Psoas muscle (tissue), 8 donors: ENCODE results near the gene THRA. TPM values are rescaled to one million over a fixed set of nuclear protein-coding genes. Genes with fewer than 3 reads are reported as not detected.

Source experiments
- ATAC-seq, 4 donors: fragments of 200-7000 bp; cut with Tn5 transposase; one replicate each; pipeline ENCODE4 v1.9.1; 2020; ENCODE audit warnings: moderate library complexity in 3 of 4, mild to moderate bottlenecking in 2 of 4
- DNase-seq, 2 donors: peaks; one replicate each; pipeline ENCODE4 v3.0.0-alpha.2; 2020
- H3K27ac ChIP-seq: fragments of 200-600 bp; one replicate; pipeline ENCODE4 v1.8.0; 2022
- H3K27me3 ChIP-seq, 3 donors: fragments of 200-600 bp in 1 of 3; one replicate each; pipeline versions ENCODE4 v1.6.1 to v1.8.0; 2013 to 2022; ENCODE audit warnings: low read length in 2 of 3, mild to moderate bottlenecking in 2 of 3, moderate library complexity in 1 of 3; ENCODE audit not compliant: insufficient read depth in 3 of 3
- H3K36me3 ChIP-seq, 2 donors: fragments of 200-600 bp in 1 of 2; one replicate each; pipeline versions ENCODE4 v1.6.1 to v1.8.0; 2013 to 2022; ENCODE audit warnings: low read depth in 1 of 2, mild to moderate bottlenecking in 1 of 2, moderate library complexity in 1 of 2; ENCODE audit not compliant: insufficient read depth in 1 of 2
- H3K4me1 ChIP-seq: fragments of 200-600 bp; one replicate; pipeline ENCODE4 v1.8.0; 2022
- H3K4me3 ChIP-seq: fragments of 200-600 bp; one replicate; pipeline ENCODE4 v1.8.0; 2022; ENCODE audit warnings: mild to moderate bottlenecking
- H3K9me3 ChIP-seq: fragments of 200-600 bp; one replicate; pipeline ENCODE4 v1.8.0; 2022
- CTCF ChIP-seq: fragments of 200-600 bp; IDR thresholded peaks from one replicate; pipeline ENCODE4 v1.8.0; 2022; ENCODE audit warnings: antibody characterized with exemption
- WGBS, 3 donors: extraction: QIAGEN DNeasy Blood & Tissue Kit; methylation state at CpG; one replicate each; pipeline versions ENCODE4 v1.1.6 to v1.1.7; 2013; 5-methylcytosine and 5-hydroxymethylcytosine counted together
- intact Hi-C, 2 donors: fragments of 100-400 bp; cut with DNase I; formaldehyde crosslinking; loops; one replicate each; pipeline versions ENCODE4 v1.11.0 to v1.14.2; 2022
- polyA plus RNA-seq, 3 donors: library from polyadenylated mRNA; stranded (reverse); fragments of 200-250 nt; gene quantifications; one replicate each; pipeline ENCODE4 v1.2.3, GENCODE V29; 2013
- total RNA-seq, 4 donors: library from RNA; stranded (reverse); fragmentation: NEBNext Ultra II Directional in 2 of 4; extraction: Animal tissue kit (Norgen Biotek cat#: 25700) in 2 of 4; gene quantifications; one replicate each; pipeline versions ENCODE4 v1.2.1 to v1.2.4, GENCODE V29; 2021 to 2023
- donor health status: healthy with polysubstance abuse.
- donor health status: DM: no; HTN: no; CAD: no; lungs with moderate emphysema.
- donor health status: Bipolar disorder and iron deficiency.
- donor health status: healthy.
- donor health status: DM: yes; HTN: yes; CAD: no.
- donor health status: DM: no; HTN: no; CAD: no.
- donor health status: DM: no; HTN: no; CAD: no.
- donor health status: DM: yes; HTN: yes; CAD: no.

THRA gene
- total and polyA plus RNA-seq, 7 donors, result 9.5 to 60.0 (median 41.2) TPM

- Histone ChIP-seq H3K4me1 (peaks cover 48% of the 10 kb centered on the region), H3K36me3 (peaks cover 3 to 88% of the 10 kb centered on the region in 2 donors)
- ATAC-seq, result no peak
Measured at GRCh38 chr17:40025991-40026815, 36.6 kb upstream of the THRA start.

GRCh38 chr17:40026816-40027613 lies 35.8 kb upstream of the THRA start:
- peaks cover 49% of the 10 kb centered on the region for H3K4me1 ChIP-seq
- no peak overlapping the region for H3K4me3 ChIP-seq
- peaks cover 7 to 90% of the 10 kb centered on the region in 2 donors for H3K36me3 ChIP-seq
- peak; percentile 80 to 87 (median 83) for ATAC-seq
- no peaks in the 10 kb centered on the region for H3K9me3 ChIP-seq
- WGBS, 3 donors, result 26 to 31% (median 26%) methylated on average over 33 of the region's 33 CpGs
- peak; percentile 84 to 93 for DNase-seq
- TF ChIP-seq CTCF, result peak; percentile 90
- no peaks in the 10 kb centered on the region for H3K27me3 ChIP-seq
- intact Hi-C loops, result loop anchor here in 1 of 2 donors (2.0 to 5.0 kb wide), 2 partner anchors 14 to 70 kb away; no protein-coding TSS in a partner anchor
- peak overlapping the region; percentile 28 for H3K27ac ChIP-seq

More at GRCh38 chr17:40025991-40026815, 36.6 kb upstream of the THRA start:
- intact Hi-C loops, result loop anchor here in 1 of 2 donors (2.0 to 5.0 kb wide), 2 partner anchors 13 to 69 kb away; no protein-coding TSS in a partner anchor
- no peak for DNase-seq
- 56 to 73% (median 63%) methylated on average over 22 of the region's 22 CpGs for WGBS, 3 donors
- Histone ChIP-seq H3K27ac (peak overlapping the region; percentile 58), H3K9me3 (no peaks in the 10 kb centered on the region), H3K4me3 (no peak overlapping the region), H3K27me3 (no peaks in the 10 kb centered on the region)
- no peak for TF ChIP-seq CTCF

GRCh38 chr17:40027614-40028012 lies 35.2 kb upstream of the THRA start:
- Histone ChIP-seq H3K27me3 (no peaks in the 10 kb centered on the region), H3K36me3 (peaks cover 7 to 86% of the 10 kb centered on the region in 2 donors), H3K4me1 (peaks cover 49% of the 10 kb centered on the region), H3K9me3 (no peaks in the 10 kb centered on the region), H3K4me3 (no peak overlapping the region), H3K27ac (peak overlapping the region; percentile 28)
- ATAC-seq (no peak), DNase-seq (no peak)
- intact Hi-C loops, result loop anchor here (1.0 to 5.0 kb wide), 3 partner anchors 14 to 70 kb away; no protein-coding TSS in a partner anchor
- no peak for TF ChIP-seq CTCF
- WGBS, 3 donors, result 77 to 84% (median 79%) methylated on average over 5 of the region's 5 CpGs

- no peak overlapping the region for H3K4me3 ChIP-seq
- H3K9me3 ChIP-seq, result no peaks in the 10 kb centered on the region
- intact Hi-C loops, result loop anchor here (1.0 to 5.0 kb wide), 2 partner anchors 15 to 71 kb away; no protein-coding TSS in a partner anchor
- no peaks in the 10 kb centered on the region for H3K27me3 ChIP-seq
- DNase-seq (no peak), ATAC-seq (no peak)
- WGBS, 3 donors, result 81 to 86% (median 86%) methylated on average over 13 of the region's 13 CpGs
- H3K4me1 ChIP-seq, result peaks cover 47% of the 10 kb centered on the region
- no peak overlapping the region for H3K27ac ChIP-seq
- peaks cover 7 to 90% of the 10 kb centered on the region in 2 donors for H3K36me3 ChIP-seq
- TF ChIP-seq CTCF, result no peak
Measured at GRCh38 chr17:40028595-40028994, 34.2 kb upstream of the THRA start.
